ENCODE data around the gene CRIM1. TPM values are rescaled to one million over a fixed set of nuclear protein-coding genes. Genes with fewer than 3 reads are reported as not detected.

Gene CRIM1
- total and polyA plus RNA-seq, 7 donors: 10.2 to 68.1 (median 53.1) TPM

- Histone ChIP-seq H3K9me3 (no peaks in the 10 kb centered on the region), H3K4me3 (no peak overlapping the region), H3K27ac (peak overlapping the region; percentile 97), H3K36me3 (ENCODE audit: insufficient read depth in 1 of 2, low read depth in 1 of 2) (peaks cover 5 to 28% of the 10 kb centered on the region in 2 donors), H3K27me3 (ENCODE audit: insufficient read depth in 3 of 3, low read length in 2 of 3) (no peaks in the 10 kb centered on the region), H3K4me1 (peaks cover 83% of the 10 kb centered on the region)
- 37 to 40% (median 39%) methylated on average over 1 of the region's 1 CpG for WGBS, 3 donors
- intact Hi-C loops (cut with DNase I): no loop called here
- no peak for TF ChIP-seq CTCF (IDR thresholded peaks at IDR 0.05)
- DNase-seq: no peak
- ATAC-seq: peak in 3 of 4 donors; percentile 17 to 34 (median 21)
Observed at GRCh38 chr2:36587101-36587500, 231.5 kb downstream of the CRIM1 start.

- Histone ChIP-seq H3K27me3 (ENCODE audit: insufficient read depth in 3 of 3, low read length in 2 of 3) (no peaks in the 10 kb centered on the region), H3K27ac (peak overlapping the region; percentile 97), H3K36me3 (ENCODE audit: insufficient read depth in 1 of 2, low read depth in 1 of 2) (peaks cover 5 to 28% of the 10 kb centered on the region in 2 donors), H3K4me1 (peaks cover 79% of the 10 kb centered on the region), H3K4me3 (no peak overlapping the region), H3K9me3 (no peaks in the 10 kb centered on the region)
- 35 to 52% (median 39%) methylated on average over 3 of the region's 3 CpGs for whole genome bisulfite sequencing, 3 donors
- DNase-seq: no peak
- peak in 1 of 4 donors; percentile 39 for ATAC-seq
- intact Hi-C loops (cut with DNase I): no loop called here
- no peak for TF ChIP-seq CTCF (IDR thresholded peaks at IDR 0.05)
Observed at GRCh38 chr2:36587556-36587955, 232.0 kb downstream of the CRIM1 start.

GRCh38 chr2:36589230-36589630 is 233.7 kb downstream of the CRIM1 start:
- Histone ChIP-seq H3K27me3 (ENCODE audit: insufficient read depth in 3 of 3, low read length in 2 of 3) (no peaks in the 10 kb centered on the region), H3K36me3 (ENCODE audit: insufficient read depth in 1 of 2, low read depth in 1 of 2) (peaks cover 5 to 22% of the 10 kb centered on the region in 2 donors), H3K4me3 (peak overlapping the region; percentile 35), H3K4me1 (peaks cover 63% of the 10 kb centered on the region), H3K27ac (peak overlapping the region; percentile 97), H3K9me3 (no peaks in the 10 kb centered on the region)
- 16 to 18% (median 18%) methylated on average over 2 of the region's 2 CpGs for WGBS, 3 donors
- peak in 3 of 4 donors; percentile 74 to 84 (median 82) for ATAC-seq
- no peak for DNase-seq
- TF ChIP-seq CTCF (IDR thresholded peaks at IDR 0.05): no peak
- intact Hi-C loops (cut with DNase I): no loop called here

GRCh38 chr2:36594849-36595248 is 239.3 kb downstream of the CRIM1 start:
- peak overlapping the region; percentile 99 for H3K4me3 ChIP-seq
- intact Hi-C loops (cut with DNase I): loop anchor here (5.0 to 10.0 kb wide), 3 partner anchors 57 to 240 kb away; partner anchors contain the start of gene CRIM1 (in 1 of the 2)
- 42 to 59% (median 49%) methylated on average over 6 of the region's 6 CpGs for WGBS, 3 donors
- H3K36me3 ChIP-seq (ENCODE audit: insufficient read depth in 1 of 2, low read depth in 1 of 2): peaks cover 3 to 8% of the 10 kb centered on the region in 2 donors
- no peaks in the 10 kb centered on the region for H3K27me3 ChIP-seq (ENCODE audit: insufficient read depth in 3 of 3, low read length in 2 of 3)
- H3K4me1 ChIP-seq: peaks cover 43% of the 10 kb centered on the region
- no peak for TF ChIP-seq CTCF (IDR thresholded peaks at IDR 0.05)
- no peak for ATAC-seq
- no peak for DNase-seq
- H3K27ac ChIP-seq: peak overlapping the region; percentile 97
- H3K9me3 ChIP-seq: no peaks in the 10 kb centered on the region

DNA sequence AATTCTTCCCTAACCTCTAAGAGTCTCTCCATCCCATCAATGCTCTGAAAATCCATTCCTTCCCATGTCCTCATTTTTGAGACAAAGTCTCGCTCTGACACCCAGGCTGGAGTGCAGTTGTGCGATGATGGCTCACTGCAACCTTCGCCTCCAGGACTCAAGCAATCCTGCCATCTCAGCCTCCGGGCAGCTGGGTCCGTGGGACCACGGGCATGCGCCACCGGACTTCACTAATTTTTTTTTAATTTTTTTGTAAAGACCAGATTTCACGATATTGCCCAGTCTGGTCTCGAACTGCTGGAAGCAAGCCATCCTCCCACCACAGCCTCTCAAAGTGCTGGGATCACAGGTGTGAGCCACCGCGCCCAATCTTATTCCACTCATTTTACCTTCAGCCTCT is 240.8 kb downstream of the CRIM1 start:
- TF ChIP-seq CTCF (IDR thresholded peaks at IDR 0.05): no peak
- H3K36me3 ChIP-seq (ENCODE audit: insufficient read depth in 1 of 2, low read depth in 1 of 2): peaks cover 0 to 3% of the 10 kb centered on the region in 2 donors
- H3K4me1 ChIP-seq: peaks cover 28% of the 10 kb centered on the region
- intact Hi-C loops (cut with DNase I): loop anchor here (2.0 to 10.0 kb wide), 4 partner anchors 54 to 242 kb away; partner anchors contain the start of gene CRIM1 (in 1 of the 2)
- no peaks in the 10 kb centered on the region for H3K9me3 ChIP-seq
- WGBS, 3 donors: 87 to 97% (median 88%) methylated on average over 12 of the region's 12 CpGs
- DNase-seq (no peak), ATAC-seq (no peak)
- H3K27me3 ChIP-seq (ENCODE audit: insufficient read depth in 3 of 3, low read length in 2 of 3): no peaks in the 10 kb centered on the region
- H3K27ac ChIP-seq: peak overlapping the region; percentile 97
- H3K4me3 ChIP-seq: peak overlapping the region; percentile 99
